TTC549 (cell line): ENCODE measurements around the gene MUC5AC.
"Not testable (repeated sequence)": the region's sequence is repeated elsewhere in the genome, so short reads cannot be mapped to it uniquely, and the experiment has no call there.

Experiments used
- FAIRE-seq: peaks from 2 replicates; lab custom pipeline; 2012; peaks lifted over from hg19 to GRCh38; lab: Jason Lieb, UNC

MUC5AC gene

DNA sequence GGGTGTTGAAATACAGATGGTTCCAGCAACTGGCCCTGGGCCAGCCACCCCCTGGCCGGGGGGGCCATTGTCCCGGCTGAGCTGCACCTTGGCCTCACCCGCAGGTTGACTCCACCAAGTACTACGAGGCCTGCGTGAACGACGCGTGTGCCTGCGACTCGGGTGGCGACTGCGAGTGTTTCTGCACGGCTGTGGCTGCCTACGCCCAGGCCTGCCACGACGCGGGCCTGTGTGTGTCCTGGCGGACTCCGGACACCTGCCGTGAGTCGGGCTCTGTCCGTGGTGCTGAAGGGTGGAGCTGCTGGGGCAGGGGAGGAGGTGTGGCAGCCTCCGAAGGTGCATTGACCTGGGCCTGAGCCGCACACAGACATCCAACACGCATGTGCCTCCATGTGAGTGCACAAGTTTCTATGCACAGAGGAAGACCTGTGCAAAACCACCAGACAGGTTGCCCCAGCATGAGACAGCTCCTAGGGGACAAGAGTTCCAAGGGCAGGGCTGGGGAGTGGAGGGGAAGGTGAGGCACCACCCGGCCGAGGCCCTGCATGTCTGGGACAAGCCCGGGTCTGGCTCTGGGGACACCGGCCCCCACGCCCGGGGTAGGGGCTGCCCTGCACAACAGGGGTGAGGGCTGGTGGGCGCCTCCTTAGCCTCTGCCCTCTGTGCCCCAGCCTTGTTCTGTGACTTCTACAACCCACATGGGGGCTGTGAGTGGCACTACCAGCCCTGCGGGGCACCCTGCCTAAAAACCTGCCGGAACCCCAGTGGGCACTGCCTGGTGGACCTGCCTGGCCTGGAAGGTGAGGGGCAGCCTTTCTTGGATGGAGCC, 81.2 kb downstream of the MUC5AC start:
- FAIRE-seq = no peak

DNA sequence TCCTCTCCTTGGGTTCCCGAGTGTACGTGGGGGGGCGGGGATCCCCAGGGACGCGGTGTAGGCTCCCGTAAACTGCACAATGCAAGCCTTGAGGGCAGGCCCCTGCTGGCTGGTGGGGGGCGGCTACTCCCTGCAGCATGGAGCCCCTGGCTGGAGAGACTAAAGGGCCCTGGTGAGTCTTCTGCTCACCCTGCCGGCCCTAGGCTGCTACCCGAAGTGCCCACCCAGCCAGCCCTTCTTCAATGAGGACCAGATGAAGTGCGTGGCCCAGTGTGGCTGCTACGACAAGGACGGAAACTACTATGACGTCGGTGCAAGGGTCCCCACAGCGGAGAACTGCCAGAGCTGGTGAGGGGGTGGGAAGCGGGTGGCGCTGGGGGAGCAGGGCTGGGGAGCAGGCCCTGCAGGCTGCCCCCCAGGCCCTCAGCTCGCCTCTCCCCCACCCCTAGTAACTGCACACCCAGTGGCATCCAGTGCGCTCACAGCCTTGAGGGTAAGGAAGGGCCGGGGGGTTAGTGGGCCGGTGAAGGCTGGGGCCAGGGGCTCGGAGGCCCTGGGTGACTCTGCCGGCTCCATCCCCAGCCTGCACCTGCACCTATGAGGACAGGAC, 81.9 kb downstream of the MUC5AC start:
- no peak for FAIRE-seq

- no peak for FAIRE-seq
Observed at GRCh38 chr11:1240771-1241170, 83.0 kb downstream of the MUC5AC start.

DNA sequence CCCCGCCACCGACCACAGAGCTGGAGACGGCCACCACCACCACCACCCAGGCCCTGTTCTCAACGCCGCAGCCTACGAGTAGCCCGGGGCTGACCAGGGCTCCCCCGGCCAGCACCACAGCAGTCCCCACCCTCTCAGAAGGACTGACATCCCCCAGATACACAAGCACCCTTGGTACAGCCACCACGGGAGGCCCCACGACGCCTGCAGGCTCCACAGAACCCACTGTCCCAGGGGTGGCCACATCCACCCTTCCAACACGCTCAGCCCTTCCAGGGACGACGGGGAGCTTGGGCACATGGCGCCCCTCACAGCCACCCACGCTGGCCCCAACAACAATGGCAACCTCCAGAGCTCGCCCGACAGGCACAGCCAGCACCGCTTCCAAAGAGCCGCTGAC, 84.0 kb downstream of the MUC5AC start:
- FAIRE-seq = no peak

DNA sequence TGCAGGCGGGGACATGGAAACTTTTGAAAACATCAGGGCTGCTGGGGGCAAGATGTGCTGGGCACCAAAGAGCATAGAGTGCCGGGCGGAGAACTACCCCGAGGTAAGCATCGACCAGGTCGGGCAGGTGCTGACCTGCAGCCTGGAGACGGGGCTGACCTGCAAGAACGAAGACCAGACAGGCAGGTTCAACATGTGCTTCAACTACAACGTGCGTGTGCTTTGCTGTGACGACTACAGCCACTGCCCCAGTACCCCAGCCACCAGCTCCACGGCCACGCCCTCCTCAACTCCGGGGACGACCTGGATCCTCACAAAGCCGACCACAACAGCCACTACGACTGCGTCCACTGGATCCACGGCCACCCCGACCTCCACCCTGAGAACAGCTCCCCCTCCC, 84.5 kb downstream of the MUC5AC start:
- FAIRE-seq = no peak

DNA sequence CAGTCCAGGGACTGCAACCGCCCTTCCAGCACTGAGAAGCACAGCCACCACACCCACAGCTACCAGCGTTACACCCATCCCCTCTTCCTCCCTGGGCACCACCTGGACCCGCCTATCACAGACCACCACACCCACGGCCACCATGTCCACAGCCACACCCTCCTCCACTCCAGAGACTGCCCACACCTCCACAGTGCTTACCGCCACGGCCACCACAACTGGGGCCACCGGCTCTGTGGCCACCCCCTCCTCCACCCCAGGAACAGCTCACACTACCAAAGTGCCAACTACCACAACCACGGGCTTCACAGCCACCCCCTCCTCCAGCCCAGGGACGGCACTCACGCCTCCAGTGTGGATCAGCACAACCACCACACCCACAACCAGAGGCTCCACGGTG, 85.0 kb downstream of the MUC5AC start:
- not testable (repeated sequence) for FAIRE-seq

DNA sequence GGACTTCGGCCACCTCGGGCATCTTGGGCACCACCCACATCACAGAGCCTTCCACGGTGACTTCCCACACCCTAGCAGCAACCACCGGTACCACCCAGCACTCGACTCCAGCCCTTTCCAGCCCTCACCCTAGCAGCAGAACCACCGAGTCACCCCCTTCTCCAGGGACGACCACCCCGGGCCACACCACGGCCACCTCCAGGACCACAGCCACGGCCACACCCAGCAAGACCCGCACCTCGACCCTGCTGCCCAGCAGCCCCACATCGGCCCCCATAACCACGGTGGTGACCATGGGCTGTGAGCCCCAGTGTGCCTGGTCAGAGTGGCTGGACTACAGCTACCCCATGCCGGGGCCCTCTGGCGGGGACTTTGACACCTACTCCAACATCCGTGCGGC, 85.8 kb downstream of the MUC5AC start:
- FAIRE-seq = not testable (repeated sequence)

- not testable (repeated sequence) for FAIRE-seq
Observed at GRCh38 chr11:1244557-1244956, 86.8 kb downstream of the MUC5AC start.

DNA sequence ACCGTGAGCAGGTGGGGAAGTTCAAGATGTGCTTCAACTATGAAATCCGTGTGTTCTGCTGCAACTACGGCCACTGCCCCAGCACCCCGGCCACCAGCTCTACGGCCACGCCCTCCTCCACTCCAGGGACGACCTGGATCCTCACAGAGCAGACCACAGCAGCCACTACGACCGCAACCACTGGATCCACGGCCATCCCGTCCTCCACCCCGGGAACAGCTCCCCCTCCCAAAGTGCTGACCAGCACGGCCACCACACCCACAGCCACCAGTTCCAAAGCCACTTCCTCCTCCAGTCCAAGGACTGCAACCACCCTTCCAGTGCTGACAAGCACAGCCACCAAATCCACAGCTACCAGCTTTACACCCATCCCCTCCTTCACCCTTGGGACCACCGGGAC, 88.0 kb downstream of the MUC5AC start:
- FAIRE-seq = not testable (repeated sequence)

- FAIRE-seq = not testable (repeated sequence)
Observed at GRCh38 chr11:1246301-1246700, 88.5 kb downstream of the MUC5AC start.

GRCh38 chr11:1247026-1247425, 89.3 kb downstream of the MUC5AC start:
- FAIRE-seq = not testable (repeated sequence)

DNA sequence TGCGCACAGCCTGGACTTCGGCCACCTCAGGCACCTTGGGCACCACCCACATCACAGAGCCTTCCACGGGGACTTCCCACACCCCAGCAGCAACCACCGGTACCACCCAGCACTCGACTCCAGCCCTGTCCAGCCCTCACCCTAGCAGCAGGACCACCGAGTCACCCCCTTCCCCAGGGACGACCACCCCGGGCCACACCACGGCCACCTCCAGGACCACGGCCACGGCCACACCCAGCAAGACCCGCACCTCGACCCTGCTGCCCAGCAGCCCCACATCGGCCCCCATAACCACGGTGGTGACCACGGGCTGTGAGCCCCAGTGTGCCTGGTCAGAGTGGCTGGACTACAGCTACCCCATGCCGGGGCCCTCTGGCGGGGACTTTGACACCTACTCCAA, 91.2 kb downstream of the MUC5AC start:
- not testable (repeated sequence) for FAIRE-seq

GRCh38 chr11:1250411-1250810, 92.7 kb downstream of the MUC5AC start:
- not testable (repeated sequence) for FAIRE-seq
